Bronchial epithelial cell (primary cell): ENCODE data around the gene BATF. TPM values are rescaled to one million over a fixed set of nuclear protein-coding genes. Genes with fewer than 3 reads are reported as not detected.
A peak's percentile ranks its signal among the peaks of the same experiment; 100 is the strongest.

Experiments used
- DNase-seq: peaks from one replicate; pipeline ENCODE4 v3.0.0-alpha.2; 2010; ENCODE audit warnings: low read depth
- FAIRE-seq: peaks from 2 replicates; lab custom pipeline; 2011; peaks lifted over from hg19 to GRCh38; lab: Jason Lieb, UNC
- H3K27me3 ChIP-seq: 2 replicates; pipeline ENCODE4 v1.5.1; 2011; ENCODE audit warnings: low read length; ENCODE audit not compliant: control insufficient read depth, insufficient read depth
- H3K36me3 ChIP-seq: 2 replicates; pipeline ENCODE4 v1.5.1; 2011; ENCODE audit warnings: low read length; ENCODE audit not compliant: control insufficient read depth, insufficient read depth
- H3K4me3 ChIP-seq: 2 replicates; pipeline ENCODE4 v1.5.1; 2011; ENCODE audit warnings: mild to moderate bottlenecking, low read depth, low read length, control low read depth
- total RNA-seq: library from RNA; depleted of rRNA; stranded (reverse); fragments of >200 nt; gene quantifications from 2 replicates; pipeline ENCODE4 v1.2.1, GENCODE V29; 2014
- TF ChIP-seq, protein P1 (sequence below): IDR thresholded peaks from 2 replicates; pipeline ENCODE4 v1.5.1; 2011; ENCODE audit warnings: mild to moderate bottlenecking, moderate library complexity, low read length, control low read depth, inconsistent platforms; ENCODE audit not compliant: insufficient read depth, severe bottlenecking

BATF gene
- total RNA-seq, 1 donor from 2014 or later = 3.4 TPM

DNA sequence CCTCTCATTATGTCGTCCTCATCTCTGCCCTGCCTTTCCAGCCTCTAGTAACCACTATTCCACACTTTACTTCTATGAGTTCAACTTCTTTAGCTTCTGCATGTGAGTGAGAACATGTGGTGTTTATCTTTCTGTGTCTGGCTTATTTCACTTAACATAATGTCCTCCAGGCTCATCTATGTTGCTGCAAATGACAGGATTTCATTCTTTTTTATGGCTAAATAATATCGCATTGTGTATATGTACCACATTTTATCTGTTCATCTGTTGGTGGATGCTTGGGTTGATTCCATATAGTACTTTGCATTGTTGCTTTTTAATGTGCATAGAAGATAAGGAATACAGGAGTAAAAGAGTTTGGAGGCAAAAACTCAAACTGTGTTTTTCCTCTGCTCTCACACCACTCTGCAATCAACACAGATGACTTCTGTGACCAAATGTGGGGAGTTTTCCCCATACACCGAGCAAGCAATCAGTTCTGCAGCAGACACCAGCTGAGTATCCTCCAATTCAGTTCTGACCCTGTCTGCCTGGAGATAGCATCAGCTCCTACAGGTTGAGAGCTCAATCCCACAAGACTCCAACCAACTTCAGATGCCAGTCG, 31.6 kb downstream of the BATF start:
- Histone ChIP-seq H3K4me3 (no peak overlapping the region), H3K36me3 (no peaks in the 10 kb centered on the region), H3K27me3 (no peaks in the 10 kb centered on the region)
- FAIRE-seq = no peak
- TF ChIP-seq, protein P1, sequence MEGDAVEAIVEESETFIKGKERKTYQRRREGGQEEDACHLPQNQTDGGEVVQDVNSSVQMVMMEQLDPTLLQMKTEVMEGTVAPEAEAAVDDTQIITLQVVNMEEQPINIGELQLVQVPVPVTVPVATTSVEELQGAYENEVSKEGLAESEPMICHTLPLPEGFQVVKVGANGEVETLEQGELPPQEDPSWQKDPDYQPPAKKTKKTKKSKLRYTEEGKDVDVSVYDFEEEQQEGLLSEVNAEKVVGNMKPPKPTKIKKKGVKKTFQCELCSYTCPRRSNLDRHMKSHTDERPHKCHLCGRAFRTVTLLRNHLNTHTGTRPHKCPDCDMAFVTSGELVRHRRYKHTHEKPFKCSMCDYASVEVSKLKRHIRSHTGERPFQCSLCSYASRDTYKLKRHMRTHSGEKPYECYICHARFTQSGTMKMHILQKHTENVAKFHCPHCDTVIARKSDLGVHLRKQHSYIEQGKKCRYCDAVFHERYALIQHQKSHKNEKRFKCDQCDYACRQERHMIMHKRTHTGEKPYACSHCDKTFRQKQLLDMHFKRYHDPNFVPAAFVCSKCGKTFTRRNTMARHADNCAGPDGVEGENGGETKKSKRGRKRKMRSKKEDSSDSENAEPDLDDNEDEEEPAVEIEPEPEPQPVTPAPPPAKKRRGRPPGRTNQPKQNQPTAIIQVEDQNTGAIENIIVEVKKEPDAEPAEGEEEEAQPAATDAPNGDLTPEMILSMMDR = no peak
- DNase-seq = no peak

DNA sequence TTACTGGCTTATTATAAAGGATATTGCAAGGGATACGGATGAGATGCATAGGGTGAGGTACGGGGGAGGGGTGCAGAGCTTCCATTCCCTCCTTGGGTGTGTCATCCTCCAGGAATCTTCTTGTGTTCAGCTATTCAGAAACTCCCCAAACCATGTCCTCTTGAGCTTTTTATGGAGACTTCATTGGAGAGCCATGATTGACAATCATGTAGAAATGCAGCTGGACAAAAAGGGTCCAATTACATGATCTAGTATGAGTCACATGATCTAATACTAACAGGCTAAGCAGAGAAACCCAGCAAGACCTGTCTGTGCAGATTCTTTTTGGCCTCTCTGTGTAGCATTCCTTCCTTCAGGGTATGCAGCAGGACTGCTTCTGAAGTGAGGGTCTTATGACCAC, 32.2 kb downstream of the BATF start:
- DNase-seq (peak; percentile 94), FAIRE-seq (no peak)
- TF ChIP-seq, protein P1 = no peak

DNA sequence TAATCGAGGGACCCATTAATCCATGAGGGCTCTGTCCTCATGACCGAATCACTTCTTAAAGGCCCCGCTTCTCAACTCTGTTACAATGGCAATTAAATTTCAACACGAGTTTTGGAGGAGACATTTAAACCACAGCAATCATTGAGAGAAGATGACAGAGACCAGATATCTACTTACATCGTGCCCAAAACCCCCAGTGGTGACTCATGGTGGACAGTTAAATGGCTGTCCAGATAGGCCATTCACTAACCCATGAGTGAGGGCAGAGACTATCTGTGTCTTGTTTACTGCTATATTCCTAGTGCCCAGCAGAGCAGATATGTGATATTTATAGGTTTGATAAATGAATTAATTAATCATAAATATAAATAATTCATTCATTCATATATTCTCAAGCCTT, 36.2 kb downstream of the BATF start:
- no peaks in the 10 kb centered on the region for H3K27me3 ChIP-seq

More for the DNA sequence above, 32.2 kb downstream of the BATF start:
- Histone ChIP-seq H3K36me3 (no peaks in the 10 kb centered on the region), H3K4me3 (no peak overlapping the region), H3K27me3 (no peaks in the 10 kb centered on the region)

DNA sequence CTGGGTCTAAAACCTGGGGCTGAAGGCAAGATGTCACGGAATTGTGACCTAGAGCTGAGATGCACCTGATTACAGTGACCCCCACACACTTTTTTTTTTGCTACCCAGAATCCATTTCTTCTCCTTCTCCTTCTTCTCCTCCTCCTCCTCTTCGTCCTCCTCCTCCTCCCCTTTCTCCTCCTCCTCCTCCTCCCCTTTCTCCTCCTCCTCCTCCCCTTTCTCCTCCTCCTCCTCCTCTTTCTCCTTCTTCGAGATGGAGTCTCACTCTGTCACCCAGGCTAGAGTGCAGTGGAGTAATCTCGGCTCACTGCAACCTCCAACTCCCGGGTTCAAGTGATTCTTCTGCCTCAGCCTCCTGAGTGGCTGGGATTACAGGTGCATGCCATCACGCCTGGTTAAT, 36.8 kb downstream of the BATF start:
- Histone ChIP-seq H3K4me3 (no peak overlapping the region), H3K27me3 (no peaks in the 10 kb centered on the region), H3K36me3 (no peaks in the 10 kb centered on the region)
- no peak for DNase-seq
- FAIRE-seq = no peak
- TF ChIP-seq, protein P1 = no peak

More for the DNA sequence above, 36.2 kb downstream of the BATF start:
- Histone ChIP-seq H3K36me3 (no peaks in the 10 kb centered on the region), H3K4me3 (no peak overlapping the region)
- FAIRE-seq (no peak), DNase-seq (no peak)
- TF ChIP-seq, protein P1 = no peak

DNA sequence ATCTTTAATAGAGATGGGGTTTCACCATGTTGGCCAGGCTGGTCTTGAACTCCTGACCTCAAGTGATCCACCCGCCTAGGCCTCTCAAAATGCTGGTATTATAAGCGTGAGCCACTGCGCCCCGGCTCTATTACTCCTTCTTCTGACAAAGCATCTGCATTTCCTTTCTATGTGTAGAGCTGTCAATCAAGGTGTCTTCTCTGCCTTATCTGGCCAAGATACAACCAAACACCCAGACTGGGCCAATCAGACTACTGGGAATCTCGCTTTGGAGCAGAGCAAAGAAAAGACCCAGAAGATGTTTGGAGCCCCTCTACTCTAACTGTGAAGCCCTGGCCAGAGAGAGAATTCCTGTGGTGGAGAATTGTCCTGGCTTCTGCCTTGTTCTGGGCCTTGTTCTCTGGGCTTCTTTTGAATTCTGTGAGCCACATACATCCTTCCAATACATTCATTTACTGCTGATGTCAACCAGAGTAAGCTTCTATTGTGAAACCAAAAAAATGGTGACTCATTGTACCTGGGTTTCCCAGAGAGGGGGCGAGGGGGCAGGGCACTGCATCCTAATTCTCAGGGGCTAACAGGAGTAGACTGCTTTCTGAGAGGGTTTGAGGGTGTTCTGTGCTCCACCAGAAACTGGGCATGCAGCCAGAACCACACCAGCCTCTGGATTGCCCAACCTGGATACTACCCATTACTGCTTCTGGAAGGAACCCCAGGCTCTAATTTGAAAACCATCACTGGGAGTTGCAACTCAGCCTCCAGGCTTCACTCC, 37.4 kb downstream of the BATF start:
- Histone ChIP-seq H3K27me3 (no peaks in the 10 kb centered on the region), H3K36me3 (no peaks in the 10 kb centered on the region), H3K4me3 (no peak overlapping the region)
- DNase-seq (peak; percentile 93), FAIRE-seq (no peak)
- TF ChIP-seq, protein P1 = no peak
